NB4 (cell line): ENCODE measurements around the gene BAZ2B.

ENCODE experiments used
- CTCF ChIP-seq: IDR thresholded peaks from one replicate; pipeline ENCODE4 v1.5.1; 2012; ENCODE audit warnings: low read depth, low read length
- POLR2A ChIP-seq: IDR thresholded peaks from 2 replicates; pipeline ENCODE4 v1.6.1; 2011; ENCODE audit warnings: mild to moderate bottlenecking; ENCODE audit not compliant: insufficient read length; ENCODE audit errors: extremely low read depth

DNA sequence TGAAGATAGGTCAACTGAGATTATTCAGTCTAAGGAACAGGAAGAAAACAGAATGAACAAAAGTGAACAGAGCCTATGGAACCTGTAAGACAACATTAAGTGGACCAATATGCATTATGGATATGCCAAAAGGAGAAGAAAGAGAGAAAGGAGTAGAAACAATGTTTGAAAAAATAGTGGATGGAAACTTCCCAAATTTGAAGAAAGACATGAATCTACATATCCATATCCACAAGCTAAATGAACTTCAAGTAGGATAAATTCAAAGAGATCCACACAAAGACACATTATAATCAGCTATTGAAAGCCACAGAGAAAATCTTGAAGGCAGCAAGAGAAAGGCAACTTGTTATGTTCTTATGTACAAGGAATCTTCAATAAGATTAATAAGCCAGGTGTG is 74.2 kb downstream of the BAZ2B start:
- TF ChIP-seq POLR2A (no peak), CTCF (no peak)
